Activated CD8-positive, alpha-beta memory T cell treated with anti-CD3 and anti-CD28 coated beads, Interleukin-2, amount 10 ng/mL, durations not matched to agents 7 days and 5 days (primary cell): ENCODE measurements around the gene WWOX. TPM values are rescaled to one million over a fixed set of nuclear protein-coding genes. Genes with fewer than 3 reads are reported as not detected.

Experiments
- ATAC-seq: fragments of 150-1000 bp; cut with Tn5 transposase; one replicate; pipeline ENCODE4 v1.10.0; 2021; ENCODE audit warnings: moderate library complexity
- CTCF ChIA-PET: fragments of 350-600 bp; sonication (Branson Sonifier 250); formaldehyde crosslinking; loops from one replicate; lab custom pipeline; 2021; ENCODE audit warnings: antibody characterized with exemption; lab: Charles Lee
- DNase-seq: peaks from one replicate; pipeline ENCODE4 v3.0.0-alpha.2; 2020
- H3K27ac Mint-ChIP-seq: one replicate; pipeline ENCODE4 v1.8.0; 2021; ENCODE audit warnings: mild to moderate bottlenecking, mixed read lengths
- H3K27me3 Mint-ChIP-seq: one replicate; pipeline ENCODE4 v1.8.0; 2021; ENCODE audit warnings: mixed read lengths
- H3K36me3 Mint-ChIP-seq: one replicate; pipeline ENCODE4 v1.8.0; 2021; ENCODE audit warnings: mild to moderate bottlenecking, mixed read lengths
- H3K4me1 Mint-ChIP-seq: one replicate; pipeline ENCODE4 v1.8.0; 2021; ENCODE audit warnings: mixed read lengths
- H3K4me3 Mint-ChIP-seq: one replicate; pipeline ENCODE4 v1.8.0; 2021; ENCODE audit warnings: mild to moderate bottlenecking, moderate library complexity, mixed read lengths
- H3K9me3 Mint-ChIP-seq: one replicate; pipeline ENCODE4 v1.8.0; 2022; ENCODE audit warnings: low read depth, mixed read lengths
- total RNA-seq, 2 experiments: library from RNA; stranded (reverse); gene quantifications; one replicate each; pipeline ENCODE4 v1.2.3, GENCODE V29; 2021

WWOX gene
- total RNA-seq, 2 experiments from 2014 or later: 25.2 to 38.8 TPM

DNA sequence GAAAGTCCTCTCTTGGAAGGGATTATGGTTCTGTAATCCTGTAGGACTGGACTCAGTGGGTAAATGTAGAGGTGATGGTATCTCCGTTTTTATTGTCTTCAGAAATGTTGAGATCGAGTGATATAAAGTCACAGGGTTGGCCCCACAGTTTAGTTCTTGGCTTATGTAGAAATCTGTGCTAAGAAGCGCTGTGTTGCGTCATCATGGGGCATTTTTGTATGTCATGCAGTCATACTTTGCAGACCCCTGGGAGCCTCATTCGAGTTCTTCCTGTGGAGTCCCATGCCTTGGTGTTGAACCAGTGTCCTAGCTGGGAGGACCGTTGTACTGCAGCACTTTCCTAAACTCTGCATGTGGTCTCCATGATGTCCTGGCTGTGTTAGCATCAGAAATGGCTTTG, 881.4 kb downstream of the WWOX start:
- no peaks in the 10 kb centered on the region for H3K36me3 Mint-ChIP-seq
- H3K4me1 Mint-ChIP-seq: no peaks in the 10 kb centered on the region
- no peaks in the 10 kb centered on the region for H3K27me3 Mint-ChIP-seq
- ATAC-seq (no peak), DNase-seq (no peak)
- no peak overlapping the region for H3K4me3 Mint-ChIP-seq
- no peaks in the 10 kb centered on the region for H3K9me3 Mint-ChIP-seq
- CTCF ChIA-PET: no interaction called here
- H3K27ac Mint-ChIP-seq: no peak overlapping the region

DNA sequence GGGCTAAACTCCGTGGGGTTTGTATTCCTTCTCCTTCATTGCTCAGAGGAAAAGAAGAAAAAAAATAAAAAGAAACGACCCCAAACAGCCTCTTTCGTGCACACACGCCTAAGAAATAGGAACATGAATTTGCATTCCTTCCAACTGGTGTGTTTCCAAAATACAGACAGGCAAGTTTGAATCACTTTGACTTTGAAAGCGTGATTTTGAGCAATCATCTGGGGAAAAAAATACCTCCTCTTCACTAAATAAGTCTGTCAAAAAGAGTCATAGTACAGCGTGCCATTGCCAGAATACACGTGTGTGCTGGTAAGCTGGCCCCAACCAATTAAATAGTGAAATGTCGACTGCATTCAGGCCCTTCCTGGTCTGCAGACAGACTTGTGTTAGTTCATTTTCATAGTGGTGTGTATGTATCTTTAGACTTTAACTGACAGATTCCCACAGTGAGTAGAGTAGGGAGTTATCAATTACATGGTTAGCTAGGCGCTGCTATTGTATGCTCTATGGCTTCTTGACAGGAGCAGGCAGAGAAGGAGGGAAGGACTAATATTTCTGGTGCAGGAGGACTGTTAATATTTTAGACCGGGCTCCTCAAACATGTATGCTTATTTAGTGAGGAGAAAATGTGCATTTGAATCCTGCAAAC, 882.8 kb downstream of the WWOX start:
- Mint-ChIP-seq H3K9me3 (no peaks in the 10 kb centered on the region), H3K4me1 (no peaks in the 10 kb centered on the region), H3K27ac (no peak overlapping the region), H3K36me3 (no peaks in the 10 kb centered on the region), H3K4me3 (no peak overlapping the region), H3K27me3 (no peaks in the 10 kb centered on the region)
- CTCF ChIA-PET: no interaction called here
- ATAC-seq: no peak
- no peak for DNase-seq

DNA sequence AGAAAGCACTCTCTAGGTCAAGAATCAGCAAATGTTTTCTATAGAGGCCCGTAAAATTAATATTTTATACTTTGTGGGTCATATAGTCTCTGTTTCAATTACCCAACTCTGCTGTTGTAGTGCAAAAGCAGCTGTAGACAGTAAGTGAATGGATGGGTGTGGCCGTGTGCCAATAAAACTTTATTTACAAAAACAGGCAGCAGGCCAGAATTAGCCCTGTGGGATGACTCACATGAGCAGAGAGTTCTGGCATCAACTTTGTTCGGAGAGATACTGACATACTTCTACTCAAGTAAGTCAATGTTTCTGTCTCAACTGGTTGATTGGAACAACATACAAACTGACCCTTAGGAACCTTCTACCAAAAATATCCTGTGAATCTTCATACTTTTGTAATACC, 884.9 kb downstream of the WWOX start:
- Mint-ChIP-seq H3K9me3 (no peaks in the 10 kb centered on the region), H3K36me3 (no peaks in the 10 kb centered on the region)

DNA sequence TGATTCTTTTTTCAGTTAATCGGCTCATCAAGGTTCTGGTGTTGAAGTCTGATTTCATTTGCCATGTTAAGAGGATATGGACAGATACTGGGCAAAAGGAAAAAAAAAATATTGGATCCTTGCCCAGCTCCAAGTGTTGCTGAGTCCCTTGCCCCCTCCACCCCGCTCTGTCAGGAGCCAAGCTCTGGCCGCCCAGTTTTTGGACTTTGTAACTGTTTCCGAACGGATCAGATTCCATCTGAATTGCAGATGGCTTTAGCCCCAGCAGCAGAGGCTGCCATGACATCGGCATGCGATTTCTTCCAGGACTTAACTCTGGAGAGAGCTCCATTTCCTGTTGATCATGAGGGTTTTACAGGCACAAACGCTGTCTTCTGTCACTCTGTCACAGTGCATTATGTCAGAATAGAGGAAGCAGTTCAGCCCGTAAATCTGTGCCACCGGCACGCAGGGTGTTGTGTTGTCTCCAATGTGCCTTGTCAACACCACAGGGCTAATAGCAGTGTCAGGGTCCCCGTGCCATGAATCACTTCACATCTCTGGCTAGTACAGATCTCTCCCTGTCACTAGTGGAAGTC, 885.5 kb downstream of the WWOX start:
- ATAC-seq (no peak), DNase-seq (no peak)
- Mint-ChIP-seq H3K36me3 (no peaks in the 10 kb centered on the region), H3K27me3 (no peaks in the 10 kb centered on the region), H3K4me1 (no peaks in the 10 kb centered on the region), H3K9me3 (no peaks in the 10 kb centered on the region), H3K4me3 (no peak overlapping the region), H3K27ac (no peak overlapping the region)
- CTCF ChIA-PET: interaction anchor here (0.9 kb wide), 1 partner anchor 8 kb away, joined by 3 read pairs; no protein-coding TSS in a partner anchor

More for the DNA sequence above, 884.9 kb downstream of the WWOX start:
- H3K4me3 Mint-ChIP-seq: no peak overlapping the region
- DNase-seq (no peak), ATAC-seq (no peak)
- CTCF ChIA-PET: interaction anchor here (0.9 kb wide), 1 partner anchor 8 kb away, joined by 3 read pairs; no protein-coding TSS in a partner anchor
- no peaks in the 10 kb centered on the region for H3K4me1 Mint-ChIP-seq
- no peak overlapping the region for H3K27ac Mint-ChIP-seq
- H3K27me3 Mint-ChIP-seq: no peaks in the 10 kb centered on the region

DNA sequence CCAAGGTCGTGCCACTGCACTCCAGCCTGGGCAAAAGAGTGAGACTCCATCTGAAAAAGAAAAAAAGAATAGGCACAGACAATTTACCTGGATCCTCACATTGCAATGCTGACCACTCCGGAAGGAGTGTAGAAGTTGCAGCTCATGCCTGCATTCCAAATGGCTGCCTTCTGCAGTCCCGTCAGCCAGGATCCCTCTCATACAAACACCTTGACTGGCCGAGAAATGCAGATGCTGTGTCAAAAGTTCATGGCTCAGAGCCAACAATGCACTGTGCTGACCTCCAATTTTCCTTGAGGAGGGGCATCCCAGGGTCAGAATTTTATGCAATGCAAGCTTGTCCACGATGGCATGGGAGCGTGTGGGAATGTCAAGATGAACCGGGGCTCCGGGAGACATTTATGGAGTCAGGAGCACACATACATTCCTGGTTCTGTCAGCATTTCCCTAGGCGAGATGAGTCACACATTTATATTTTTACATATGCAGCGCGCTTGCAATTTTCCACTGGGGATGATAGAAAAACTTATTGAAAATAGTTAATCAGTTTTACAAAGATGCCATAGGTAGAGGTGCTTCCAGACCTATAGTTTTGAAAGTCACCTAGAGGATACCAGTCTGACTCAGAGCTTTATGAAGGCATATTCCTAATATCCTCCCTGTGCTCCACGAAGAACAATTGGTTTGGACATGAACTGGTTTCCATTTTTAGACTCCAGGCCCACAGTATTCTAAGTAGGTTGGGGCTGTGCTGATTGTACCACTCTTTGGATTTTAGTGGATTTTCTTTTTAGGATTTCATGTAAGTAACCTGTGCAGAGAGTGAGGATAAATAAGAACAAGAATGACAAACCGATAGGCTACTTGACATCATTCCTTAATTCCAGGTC, 886.5 kb downstream of the WWOX start:
- no peak overlapping the region for H3K4me3 Mint-ChIP-seq
- DNase-seq (no peak), ATAC-seq (no peak)
- no peaks in the 10 kb centered on the region for H3K4me1 Mint-ChIP-seq
- H3K27me3 Mint-ChIP-seq: no peaks in the 10 kb centered on the region
- no peak overlapping the region for H3K27ac Mint-ChIP-seq
- no peaks in the 10 kb centered on the region for H3K36me3 Mint-ChIP-seq
- CTCF ChIA-PET: no interaction called here
- H3K9me3 Mint-ChIP-seq: no peaks in the 10 kb centered on the region

DNA sequence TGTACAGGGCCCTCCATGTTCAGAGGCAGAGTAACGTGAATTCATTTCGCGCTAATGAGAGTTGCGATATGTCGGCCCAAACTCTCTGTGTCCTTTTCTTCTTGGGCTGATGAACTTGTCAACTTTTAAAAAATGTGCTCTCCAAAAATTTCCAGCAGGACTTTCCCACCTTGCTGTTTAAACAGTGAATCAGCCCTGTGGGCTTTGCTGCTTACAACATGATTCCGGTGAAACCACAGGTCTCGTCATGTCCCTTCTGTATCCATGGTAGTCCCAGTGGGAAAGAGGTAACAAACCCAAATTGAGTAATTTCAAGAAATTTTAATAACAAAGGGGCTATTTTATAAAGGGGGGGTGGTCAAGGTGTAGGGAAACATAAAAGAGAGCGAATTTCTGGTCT, 888.2 kb downstream of the WWOX start:
- CTCF ChIA-PET: interaction anchor here (0.7 kb wide), 1 partner anchor 481 kb away, joined by 3 read pairs; no protein-coding TSS in a partner anchor
- Mint-ChIP-seq H3K4me3 (no peak overlapping the region), H3K36me3 (no peaks in the 10 kb centered on the region), H3K27me3 (no peaks in the 10 kb centered on the region), H3K4me1 (no peaks in the 10 kb centered on the region), H3K27ac (no peak overlapping the region), H3K9me3 (no peaks in the 10 kb centered on the region)
- ATAC-seq (no peak), DNase-seq (no peak)

DNA sequence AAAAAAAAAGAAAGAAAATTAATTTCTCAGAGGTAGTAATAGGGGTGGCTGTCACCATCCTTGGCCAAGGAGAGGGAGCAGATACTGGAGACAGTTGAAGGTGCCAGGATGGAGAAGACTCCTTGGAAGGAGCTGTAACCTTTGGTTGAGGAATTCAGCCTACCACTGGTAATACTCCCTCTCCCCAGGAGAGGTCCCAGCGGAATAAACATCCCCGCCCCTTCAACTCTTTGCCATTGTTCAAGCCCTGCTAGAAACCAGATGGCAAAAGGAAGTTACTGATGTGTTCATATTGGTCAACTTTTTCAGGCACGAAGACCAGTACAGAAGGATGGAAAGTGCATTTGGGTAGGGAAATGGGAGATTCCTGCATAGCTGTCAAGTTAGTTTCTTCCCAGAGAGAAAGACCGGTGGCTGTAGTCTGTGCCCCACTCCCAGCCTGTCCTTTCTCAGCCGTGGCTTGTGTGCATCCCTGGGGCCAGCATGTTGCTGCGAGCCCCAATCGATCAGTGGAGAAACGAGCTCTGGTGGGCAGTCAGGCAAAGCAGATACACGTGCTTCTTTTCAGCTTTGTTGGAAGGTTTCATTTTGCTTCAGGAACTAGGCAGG, 889.0 kb downstream of the WWOX start:
- no peak overlapping the region for H3K27ac Mint-ChIP-seq

DNA sequence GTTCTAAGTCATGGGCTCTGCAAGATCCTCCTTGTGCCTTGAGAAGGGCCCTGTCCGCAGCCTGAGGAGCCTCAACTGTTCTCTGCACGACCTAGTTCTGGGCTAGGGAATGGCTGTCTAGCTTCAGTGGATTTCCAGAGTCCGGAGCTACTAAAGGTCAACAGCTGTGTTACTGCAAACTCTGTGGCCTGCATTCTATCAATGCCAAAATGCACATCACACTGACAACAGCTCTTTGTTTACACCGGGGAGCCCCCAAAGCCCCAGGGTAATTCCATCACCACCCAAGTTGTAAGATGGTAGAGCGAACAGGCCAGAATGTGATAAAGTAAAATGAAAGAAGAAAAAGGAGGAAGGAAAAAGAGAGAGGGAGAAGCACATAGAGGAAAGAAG, 890.9 kb downstream of the WWOX start:
- peaks cover 2% of the 10 kb centered on the region for H3K4me1 Mint-ChIP-seq
- H3K27ac Mint-ChIP-seq: no peak overlapping the region
- ATAC-seq: no peak
- no peaks in the 10 kb centered on the region for H3K36me3 Mint-ChIP-seq
- no peak overlapping the region for H3K4me3 Mint-ChIP-seq
- DNase-seq: no peak
- CTCF ChIA-PET: no interaction called here
- H3K27me3 Mint-ChIP-seq: no peaks in the 10 kb centered on the region
- H3K9me3 Mint-ChIP-seq: no peaks in the 10 kb centered on the region

More for the DNA sequence above, 889.0 kb downstream of the WWOX start:
- no peak overlapping the region for H3K4me3 Mint-ChIP-seq
- no peaks in the 10 kb centered on the region for H3K36me3 Mint-ChIP-seq
- no peaks in the 10 kb centered on the region for H3K9me3 Mint-ChIP-seq
- H3K4me1 Mint-ChIP-seq: no peaks in the 10 kb centered on the region
- CTCF ChIA-PET: interaction anchor here (0.7 kb wide), 1 partner anchor 482 kb away, joined by 3 read pairs; no protein-coding TSS in a partner anchor
- H3K27me3 Mint-ChIP-seq: no peaks in the 10 kb centered on the region
- ATAC-seq (no peak), DNase-seq (no peak)

DNA sequence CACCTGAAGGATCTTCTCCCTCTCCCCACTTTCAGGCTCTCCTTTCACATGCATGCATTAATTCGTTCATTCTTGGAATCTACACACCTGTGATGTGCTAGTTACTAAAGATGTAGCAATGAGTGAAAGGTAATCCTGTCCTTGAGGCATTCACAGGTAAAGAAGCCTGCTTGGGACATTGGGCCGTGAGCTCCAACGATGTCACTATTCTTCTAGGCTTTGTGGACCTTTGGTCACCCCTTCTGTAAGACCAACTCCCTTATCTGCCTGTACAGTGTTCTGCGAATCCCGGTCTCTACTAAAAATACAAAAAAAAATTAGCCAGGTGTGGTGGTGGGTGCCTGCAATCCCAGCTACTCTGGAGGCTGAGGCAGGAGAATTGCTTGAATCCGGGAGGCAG, 892.5 kb downstream of the WWOX start:
- H3K4me3 Mint-ChIP-seq: no peak overlapping the region
- H3K4me1 Mint-ChIP-seq: peaks cover 2% of the 10 kb centered on the region
- no peak for ATAC-seq
- H3K27me3 Mint-ChIP-seq: no peaks in the 10 kb centered on the region
- H3K9me3 Mint-ChIP-seq: no peaks in the 10 kb centered on the region
- H3K27ac Mint-ChIP-seq: no peak overlapping the region
- no peak for DNase-seq
- CTCF ChIA-PET: no interaction called here
- no peaks in the 10 kb centered on the region for H3K36me3 Mint-ChIP-seq

DNA sequence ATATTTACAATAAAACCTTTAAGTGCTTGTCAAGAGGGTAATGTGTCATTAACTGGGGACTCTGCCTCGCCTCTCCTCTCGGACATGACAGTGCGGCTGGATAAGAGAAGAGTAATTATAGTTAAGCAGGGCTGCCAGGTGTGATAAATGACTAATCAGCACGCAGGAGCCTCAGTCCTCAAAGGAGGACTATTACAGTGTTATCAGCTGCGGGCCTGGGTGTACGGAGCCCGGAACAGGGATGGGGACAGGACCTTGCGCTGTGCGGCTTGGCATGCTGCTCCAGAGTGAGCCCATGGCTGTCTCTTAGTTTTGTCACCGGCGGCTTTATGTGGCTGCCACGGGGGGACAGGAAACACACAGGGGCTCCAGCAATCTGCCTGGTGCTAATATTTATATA, 893.9 kb downstream of the WWOX start:
- Mint-ChIP-seq H3K4me3 (no peak overlapping the region), H3K27ac (no peak overlapping the region), H3K27me3 (no peaks in the 10 kb centered on the region), H3K4me1 (peaks cover 2% of the 10 kb centered on the region), H3K36me3 (no peaks in the 10 kb centered on the region), H3K9me3 (no peaks in the 10 kb centered on the region)
- CTCF ChIA-PET: no interaction called here
- no peak for DNase-seq
- no peak for ATAC-seq

DNA sequence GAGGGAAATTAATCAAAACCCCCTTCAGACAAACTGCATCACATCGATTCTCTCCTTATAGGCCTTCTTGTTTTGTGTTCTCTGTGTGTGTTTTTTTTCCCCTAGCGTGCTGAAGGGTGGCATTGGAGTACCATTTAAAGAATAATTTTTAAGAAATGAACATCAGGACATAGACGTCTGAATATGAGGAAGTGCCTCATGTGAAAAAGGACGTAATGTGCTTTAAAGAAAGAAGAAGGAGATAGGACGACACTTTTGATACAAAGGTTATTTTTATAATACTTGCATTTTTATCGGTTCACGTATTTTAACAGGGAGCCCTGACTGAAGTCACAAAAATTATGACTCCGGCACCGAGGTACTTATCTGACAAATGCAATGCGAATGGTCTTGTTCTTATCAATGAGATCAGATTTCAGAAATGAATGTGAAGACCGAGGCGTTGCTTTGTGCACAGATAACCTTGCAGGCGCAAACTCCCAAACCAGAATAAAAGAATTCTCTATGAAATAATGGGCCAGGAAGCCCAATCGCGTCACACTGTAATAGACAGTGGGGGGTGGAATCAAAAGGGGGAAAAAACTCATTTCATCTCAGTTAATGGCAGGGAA, 894.8 kb downstream of the WWOX start:
- Mint-ChIP-seq H3K4me3 (no peak overlapping the region), H3K36me3 (no peaks in the 10 kb centered on the region), H3K27ac (no peak overlapping the region), H3K9me3 (no peaks in the 10 kb centered on the region), H3K4me1 (peaks cover 2% of the 10 kb centered on the region), H3K27me3 (no peaks in the 10 kb centered on the region)
- no peak for ATAC-seq
- no peak for DNase-seq
- CTCF ChIA-PET: no interaction called here

DNA sequence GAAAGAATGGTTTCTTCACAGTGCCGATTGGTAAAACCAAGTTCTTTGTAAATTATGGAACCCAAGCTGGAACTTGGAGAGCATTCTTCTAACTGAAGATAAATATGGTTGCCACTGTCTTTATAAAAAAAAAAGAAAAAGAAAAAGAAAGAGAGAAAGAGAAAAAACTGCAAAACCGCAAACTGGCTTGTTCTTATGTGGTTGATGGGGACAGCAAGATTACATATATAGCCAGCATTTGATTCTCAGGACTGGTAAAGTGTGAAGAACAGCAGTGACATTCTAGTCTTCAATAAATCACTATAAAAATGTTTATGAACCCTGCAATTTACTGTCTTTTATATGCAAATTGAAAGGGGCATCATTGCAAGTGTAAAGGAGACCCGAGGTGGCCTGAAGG, 896.0 kb downstream of the WWOX start:
- no peak for ATAC-seq
- H3K36me3 Mint-ChIP-seq: no peaks in the 10 kb centered on the region
- no peaks in the 10 kb centered on the region for H3K9me3 Mint-ChIP-seq
- DNase-seq: no peak
- H3K27ac Mint-ChIP-seq: no peak overlapping the region
- no peaks in the 10 kb centered on the region for H3K27me3 Mint-ChIP-seq
- peaks cover 2% of the 10 kb centered on the region for H3K4me1 Mint-ChIP-seq
- CTCF ChIA-PET: no interaction called here
- H3K4me3 Mint-ChIP-seq: no peak overlapping the region

DNA sequence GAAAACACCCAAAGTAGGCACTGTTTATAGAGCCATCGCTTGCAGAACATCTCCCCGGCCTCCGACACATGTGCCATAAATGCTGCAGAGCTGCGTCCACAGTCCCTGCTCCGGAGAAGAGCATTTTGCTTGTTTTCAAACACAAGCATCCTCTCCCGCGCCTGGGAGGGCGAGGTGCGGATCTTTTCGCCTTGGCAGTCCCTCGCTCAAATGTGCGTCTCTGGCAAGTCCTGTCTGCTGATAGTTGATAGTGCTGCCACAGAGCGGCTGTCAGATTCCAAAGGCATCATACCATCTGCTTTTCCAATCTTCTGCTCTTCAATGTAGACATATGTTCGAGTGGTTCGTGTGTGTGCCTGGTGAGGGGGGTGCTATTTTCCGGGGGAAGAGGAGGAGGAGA, 897.3 kb downstream of the WWOX start:
- no peaks in the 10 kb centered on the region for H3K27me3 Mint-ChIP-seq
- no peaks in the 10 kb centered on the region for H3K9me3 Mint-ChIP-seq
- H3K36me3 Mint-ChIP-seq: no peaks in the 10 kb centered on the region
- no peak overlapping the region for H3K4me3 Mint-ChIP-seq
- no peak overlapping the region for H3K27ac Mint-ChIP-seq
- CTCF ChIA-PET: no interaction called here
- no peak for DNase-seq
- no peak for ATAC-seq
- peaks cover 2% of the 10 kb centered on the region for H3K4me1 Mint-ChIP-seq
